B cell (primary cell): ENCODE data around the gene LSM10.

Source experiments
- EZH2 ChIP-seq: IDR thresholded peaks from 2 replicates; pipeline ENCODE4 v1.6.1; 2012; ENCODE audit warnings: borderline replicate concordance, low read depth, mild to moderate bottlenecking, moderate library complexity, low read length; ENCODE audit not compliant: insufficient read depth, poor library complexity, severe bottlenecking
- TF ChIP-seq, protein P1 (sequence below): fragments of 200-600 bp; IDR thresholded peaks from one replicate; pipeline ENCODE4 v1.8.0; 2022; ENCODE audit warnings: antibody characterized with exemption, mild to moderate bottlenecking

DNA sequence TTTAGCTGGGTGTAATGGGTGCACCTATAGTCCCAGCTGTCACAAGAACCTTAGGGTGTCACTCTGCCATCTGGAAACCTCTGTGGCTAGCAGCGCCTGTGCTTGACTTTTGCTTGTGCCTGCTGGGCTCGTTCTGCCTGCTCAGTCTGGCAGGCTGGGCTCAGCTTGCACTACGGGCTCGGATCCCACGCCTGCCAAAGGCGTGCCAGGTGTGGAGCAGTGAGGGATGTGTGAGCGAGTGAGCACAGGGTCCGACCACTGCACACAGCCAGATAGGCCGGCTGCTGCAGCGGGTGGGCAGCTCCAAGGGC, 2.8 kb upstream of the LSM10 start:
- TF ChIP-seq, protein P1, sequence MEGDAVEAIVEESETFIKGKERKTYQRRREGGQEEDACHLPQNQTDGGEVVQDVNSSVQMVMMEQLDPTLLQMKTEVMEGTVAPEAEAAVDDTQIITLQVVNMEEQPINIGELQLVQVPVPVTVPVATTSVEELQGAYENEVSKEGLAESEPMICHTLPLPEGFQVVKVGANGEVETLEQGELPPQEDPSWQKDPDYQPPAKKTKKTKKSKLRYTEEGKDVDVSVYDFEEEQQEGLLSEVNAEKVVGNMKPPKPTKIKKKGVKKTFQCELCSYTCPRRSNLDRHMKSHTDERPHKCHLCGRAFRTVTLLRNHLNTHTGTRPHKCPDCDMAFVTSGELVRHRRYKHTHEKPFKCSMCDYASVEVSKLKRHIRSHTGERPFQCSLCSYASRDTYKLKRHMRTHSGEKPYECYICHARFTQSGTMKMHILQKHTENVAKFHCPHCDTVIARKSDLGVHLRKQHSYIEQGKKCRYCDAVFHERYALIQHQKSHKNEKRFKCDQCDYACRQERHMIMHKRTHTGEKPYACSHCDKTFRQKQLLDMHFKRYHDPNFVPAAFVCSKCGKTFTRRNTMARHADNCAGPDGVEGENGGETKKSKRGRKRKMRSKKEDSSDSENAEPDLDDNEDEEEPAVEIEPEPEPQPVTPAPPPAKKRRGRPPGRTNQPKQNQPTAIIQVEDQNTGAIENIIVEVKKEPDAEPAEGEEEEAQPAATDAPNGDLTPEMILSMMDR, result no peak
- no peak for TF ChIP-seq EZH2
